Fibroblast of mammary gland (primary cell): ENCODE results near the gene LINGO3.
"Not testable (repeated sequence)": the region's sequence is repeated elsewhere in the genome, so short reads cannot be mapped to it uniquely, and the experiment has no call there.

Experiments
- DNase-seq: peaks from one replicate; pipeline ENCODE4 v3.0.0-alpha.2; 2010; ENCODE audit warnings: low read depth
- H3K4me3 ChIP-seq: 2 replicates; pipeline ENCODE4 v1.5.1; 2011; ENCODE audit warnings: low read depth, mild to moderate bottlenecking, low read length, moderate library complexity; ENCODE audit not compliant: control insufficient read depth
- CTCF ChIP-seq: conservative IDR thresholded peaks from 2 replicates; pipeline ENCODE4 v1.5.1; 2011; ENCODE audit warnings: low read depth, low read length, inconsistent platforms; ENCODE audit not compliant: control insufficient read depth, insufficient read depth

Gene LINGO3

GRCh38 chr19:2283835-2284507, 24.0 kb downstream of the LINGO3 start:
- TF ChIP-seq CTCF = no peak
- no peak overlapping the region for H3K4me3 ChIP-seq
- DNase-seq = no peak

- no peak overlapping the region for H3K4me3 ChIP-seq
- TF ChIP-seq CTCF = no peak
- no peak for DNase-seq
Measured at GRCh38 chr19:2282862-2283237, 25.1 kb downstream of the LINGO3 start.

- DNase-seq = no peak
- TF ChIP-seq CTCF = no peak
- peak within 1 kb of the TSS; percentile 2 for H3K4me3 ChIP-seq
Measured at GRCh38 chr19:2282062-2282861, 25.7 kb downstream of the LINGO3 start, which contains the start of gene PEAK3. Gene PEAK3 (minus strand): TSS chr19:2282175. CDS start chr19:2280931, 1,244 bp downstream.

GRCh38 chr19:2281265-2282061, 26.5 kb downstream of the LINGO3 start:
- not testable (repeated sequence) for H3K4me3 ChIP-seq

GRCh38 chr19:2280633-2281264, 27.2 kb downstream of the LINGO3 start:
- H3K4me3 ChIP-seq = no peak overlapping the region
- DNase-seq = no peak
- no peak for TF ChIP-seq CTCF

More at GRCh38 chr19:2281265-2282061, 26.5 kb downstream of the LINGO3 start:
- not testable (repeated sequence) for DNase-seq

- TF ChIP-seq CTCF = no peak
- DNase-seq = no peak
- no peak overlapping the region for H3K4me3 ChIP-seq
Measured at GRCh38 chr19:2278459-2279158, 29.3 kb downstream of the LINGO3 start.
